Measurements from ENCODE around the gene TMC4.

The TMC4 gene

DNA sequence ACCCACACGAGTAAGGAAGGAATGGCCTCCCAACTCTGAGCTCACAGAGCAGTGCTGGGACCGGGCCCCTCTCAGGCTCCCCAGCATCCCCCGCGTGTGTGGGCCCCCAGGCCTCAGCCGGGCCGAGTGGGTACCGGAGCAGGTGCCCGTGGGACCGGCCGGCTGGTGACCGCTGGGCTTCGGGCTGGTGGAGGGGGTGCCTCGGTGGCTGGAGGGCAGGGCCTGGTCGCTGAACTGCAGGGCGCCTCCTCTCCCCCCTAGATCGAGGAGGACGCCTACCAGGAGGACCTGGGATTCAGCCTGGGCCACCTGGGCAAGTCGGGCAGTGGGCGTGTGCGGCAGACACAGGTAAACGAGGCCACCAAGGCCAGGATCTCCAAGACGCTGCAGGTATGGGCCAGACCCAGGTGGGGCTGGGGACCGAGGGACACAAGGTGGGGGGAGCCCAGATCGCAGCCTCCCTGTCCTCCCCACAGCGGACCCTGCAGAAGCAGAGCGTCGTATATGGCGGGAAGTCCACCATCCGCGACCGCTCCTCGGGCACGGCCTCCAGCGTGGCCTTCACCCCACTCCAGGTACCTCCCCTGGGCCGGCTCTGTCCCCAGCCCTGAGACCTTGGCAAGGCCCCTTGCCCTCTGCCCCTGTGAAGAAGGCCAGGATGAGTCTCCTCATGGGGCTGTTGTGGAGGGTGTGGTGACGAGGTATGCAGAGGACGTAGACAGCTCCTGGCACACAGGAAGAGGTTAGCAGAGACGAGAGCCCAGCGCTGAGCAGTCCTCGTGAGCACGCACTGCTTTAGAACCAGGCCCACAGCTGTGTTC is 44.0 kb downstream of the TMC4 start:
- no peak for DNase-seq

DNA sequence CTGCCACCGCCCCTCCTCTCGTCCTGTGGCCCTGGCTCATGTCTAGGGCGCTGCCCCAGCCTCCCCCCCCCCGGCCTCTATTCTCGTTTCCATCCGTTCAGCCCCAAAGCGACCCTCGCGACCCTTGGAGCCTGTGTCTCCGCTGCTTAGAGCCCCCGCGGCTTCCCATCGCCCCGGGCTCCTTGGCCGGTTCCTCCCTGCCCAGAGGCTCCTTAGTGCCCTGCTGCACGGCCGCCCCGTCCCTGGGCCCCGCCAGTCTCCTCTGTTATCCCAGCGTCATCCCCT is 44.6 kb downstream of the TMC4 start:
- no peak for DNase-seq

DNA sequence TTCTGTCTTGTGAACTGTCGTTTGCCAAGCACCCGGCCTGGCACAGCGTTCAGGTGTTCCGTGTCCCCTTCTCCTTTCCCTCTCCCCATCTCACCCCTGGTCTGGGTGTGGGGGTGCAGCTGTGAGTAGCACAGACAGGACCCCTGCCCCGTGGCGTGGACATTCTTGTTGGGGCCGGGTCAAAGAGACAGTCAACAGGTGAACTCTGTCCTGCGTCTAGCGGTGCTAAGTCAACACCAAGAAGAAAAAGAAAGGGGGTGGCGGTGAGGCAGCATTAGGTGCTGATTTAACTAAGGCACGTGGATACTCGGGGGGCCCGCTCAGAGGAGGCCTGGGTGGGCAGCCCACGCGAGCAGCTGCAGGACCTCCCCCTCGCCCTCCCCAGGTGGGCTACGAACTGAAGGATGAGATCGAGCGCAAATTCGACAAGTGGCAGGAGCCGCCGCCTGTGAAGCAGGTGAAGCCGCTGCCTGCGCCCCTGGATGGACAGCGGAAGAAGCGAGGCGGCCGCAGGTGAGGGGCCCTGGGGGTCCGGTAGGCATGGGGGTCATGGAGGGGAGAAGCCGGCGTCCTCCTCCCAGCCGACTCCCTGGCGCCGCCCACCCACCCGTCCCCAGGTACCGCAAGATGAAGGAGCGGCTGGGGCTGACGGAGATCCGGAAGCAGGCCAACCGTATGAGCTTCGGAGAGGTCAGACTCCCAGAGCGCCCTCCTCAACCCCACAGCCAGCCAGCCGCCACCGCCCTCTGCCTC is 45.1 kb downstream of the TMC4 start:
- DNase-seq: no peak

DNA sequence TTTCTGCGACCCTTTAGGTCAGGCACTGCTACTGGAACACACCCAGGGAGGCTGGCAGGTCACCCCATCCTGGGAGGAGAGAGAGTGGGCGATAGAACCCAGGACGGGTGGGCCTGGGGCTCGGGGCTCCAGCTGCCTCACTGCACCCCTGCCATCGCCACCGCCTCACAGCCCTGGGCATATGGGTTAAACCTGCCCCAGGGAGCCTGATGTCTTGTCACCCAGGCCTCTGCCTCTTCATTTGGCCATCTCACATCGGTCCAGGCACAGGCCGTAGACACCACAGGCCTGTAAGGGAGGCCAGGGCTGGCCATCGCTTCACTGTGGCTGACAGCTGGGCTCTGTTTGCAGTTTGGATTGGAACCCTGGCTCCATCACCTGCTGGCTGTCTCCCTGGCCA is 47.2 kb downstream of the TMC4 start:
- DNase-seq: no peak

DNA sequence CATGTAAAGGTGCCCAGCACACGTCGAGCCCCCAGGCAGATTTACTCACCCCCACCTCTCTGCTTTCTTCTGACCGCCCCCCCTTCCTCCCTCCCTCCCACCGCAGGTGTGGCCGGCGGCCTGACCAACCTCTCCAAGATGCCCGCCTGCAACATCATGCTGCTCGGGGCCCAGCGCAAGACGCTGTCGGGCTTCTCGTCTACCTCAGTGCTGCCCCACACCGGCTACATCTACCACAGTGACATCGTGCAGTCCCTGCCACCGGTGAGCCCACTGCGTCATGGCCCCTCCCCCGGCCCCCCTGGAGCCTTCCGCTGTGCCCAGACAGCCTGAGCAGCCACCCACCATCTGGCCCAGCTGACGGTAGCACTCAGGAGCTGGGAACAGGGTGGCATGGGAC is 48.6 kb downstream of the TMC4 start:
- DNase-seq: no peak

DNA sequence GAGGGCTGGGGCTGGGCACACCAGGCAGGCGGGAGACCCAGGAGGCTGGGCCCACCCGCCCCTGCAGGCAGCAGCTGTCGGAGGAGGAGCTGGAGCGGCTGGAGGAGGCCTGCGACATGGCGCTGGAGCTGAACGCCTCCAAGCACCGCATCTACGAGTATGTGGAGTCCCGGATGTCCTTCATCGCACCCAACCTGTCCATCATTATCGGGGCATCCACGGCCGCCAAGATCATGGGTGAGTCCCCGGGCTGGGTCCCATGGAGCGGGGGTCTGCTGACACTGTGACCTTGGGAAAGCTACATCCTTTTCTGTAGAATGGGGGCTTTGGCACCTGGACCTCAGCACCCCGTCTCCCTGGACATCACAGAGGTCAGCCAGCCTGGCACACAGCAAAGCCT is 49.3 kb downstream of the TMC4 start:
- DNase-seq: no peak

DNA sequence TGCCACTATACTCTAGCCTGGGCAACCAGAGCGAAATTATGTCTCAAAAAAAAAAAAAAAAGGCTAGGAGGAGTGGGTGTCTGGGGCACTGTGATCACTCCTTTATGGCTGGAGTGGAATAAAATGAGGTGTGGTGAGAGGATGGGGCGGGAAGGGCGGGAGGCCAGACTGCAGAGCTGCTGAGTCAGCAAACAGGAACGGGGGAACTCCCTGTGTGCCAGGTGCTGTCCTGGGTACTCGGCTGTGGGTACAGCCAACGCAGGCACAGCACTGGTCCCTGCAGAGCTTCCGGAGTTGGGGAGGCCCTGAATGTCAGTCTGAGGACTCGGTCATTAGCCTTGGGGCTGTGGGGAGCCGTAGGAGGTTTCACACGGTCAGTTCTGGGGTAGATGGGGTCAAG is 51.7 kb downstream of the TMC4 start:
- DNase-seq: no peak

DNA sequence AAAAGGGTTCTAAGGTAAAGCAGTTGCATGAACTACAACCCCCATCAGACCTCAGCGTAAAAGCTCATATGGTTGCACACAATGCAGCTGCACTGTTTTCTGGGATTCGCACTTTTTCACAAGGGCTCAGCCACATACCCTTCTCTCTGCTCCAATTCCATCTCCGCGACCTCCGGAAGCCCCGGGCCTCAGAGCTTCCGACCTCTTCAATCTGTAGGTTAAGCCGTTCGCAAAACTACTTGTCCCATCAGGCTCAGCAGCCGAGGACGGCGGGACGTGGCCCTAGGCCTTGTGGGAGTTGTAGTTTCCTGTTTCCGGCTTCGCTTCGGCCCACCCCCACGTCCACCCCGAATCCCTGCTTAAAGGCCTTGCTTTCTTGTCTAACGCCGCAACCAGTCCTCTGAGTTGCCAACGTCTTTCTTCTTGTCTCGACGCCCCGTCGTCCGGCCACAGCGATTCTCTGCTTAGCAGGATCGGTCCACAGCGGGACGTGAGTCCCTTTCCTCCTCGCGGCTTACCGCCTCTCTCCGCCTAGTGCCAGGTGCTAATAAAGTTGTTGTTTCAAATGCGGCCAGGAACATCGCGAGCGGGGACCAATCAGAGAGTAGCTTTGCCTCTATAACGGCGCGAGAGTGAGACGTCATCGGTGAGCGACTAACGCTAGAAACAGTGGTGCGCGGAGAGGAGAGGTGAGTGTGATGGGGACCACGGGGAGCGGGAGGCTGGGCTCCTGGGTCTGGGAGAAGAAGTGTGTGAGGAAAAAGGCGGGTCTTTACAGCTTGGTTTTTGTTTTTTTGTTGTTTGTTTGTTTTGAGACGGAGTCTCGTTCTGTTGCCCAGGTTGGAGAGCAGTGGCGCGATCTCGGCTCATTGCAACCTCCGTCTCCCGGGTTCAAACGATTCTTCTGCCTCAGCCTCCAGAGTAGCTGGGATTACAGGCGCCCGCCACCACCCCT is 57.6 kb downstream of the TMC4 start, which contains the start of the genes PRPF31 and TFPT:
TSS of gene PRPF31 (plus strand) at position 646 of the 955 bp plus-strand sequence. CDS start 2,525 bp downstream, outside the sequence.
TSS of gene TFPT (minus strand) at position 549 of the 955 bp plus-strand sequence. CDS start at position 161, 388 bp downstream.
- DNase-seq: peak; percentile 81 to 97 (median 92)

DNA sequence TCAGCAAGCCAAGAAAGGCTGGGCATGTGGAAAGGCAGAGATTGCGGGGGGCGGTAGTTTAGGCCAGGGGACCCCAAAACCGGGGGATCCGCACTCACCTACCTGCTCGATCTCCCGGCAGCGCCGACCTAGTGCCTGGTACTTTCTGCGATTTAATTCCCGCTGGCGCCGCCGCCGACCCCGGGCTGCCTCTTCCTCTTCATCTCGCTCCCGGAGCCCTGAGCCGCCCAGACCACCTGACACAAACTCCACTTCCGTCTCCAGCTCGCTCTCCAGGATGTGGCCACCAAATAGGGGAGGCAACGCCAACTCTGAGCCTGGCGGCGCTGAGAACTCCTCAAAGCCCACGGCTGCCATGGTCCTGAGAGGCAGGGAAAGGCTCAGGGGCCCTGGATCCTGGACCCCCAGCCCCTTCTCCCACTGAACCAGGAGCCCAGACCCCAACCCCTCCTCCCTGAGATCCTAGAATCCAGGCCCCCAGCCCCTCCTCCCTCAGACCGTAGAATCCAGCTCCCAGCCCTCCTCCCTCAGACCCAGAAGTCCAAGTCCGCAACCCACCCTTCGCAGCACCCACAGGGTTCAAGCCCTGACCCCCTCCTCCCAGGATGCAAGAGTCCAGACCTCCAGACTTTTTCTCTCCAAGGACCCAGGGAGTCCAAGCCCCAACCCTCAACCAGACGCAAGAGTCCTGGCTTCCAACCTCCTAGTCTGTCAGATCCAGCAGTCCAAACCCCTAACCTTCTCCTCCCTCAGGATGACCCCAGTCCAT is 58.4 kb downstream of the TMC4 start:
- DNase-seq: peak in 3 of 5 donors; percentile 41 to 66 (median 46)
